Measurements from ENCODE around the gene BCAR3.
A peak's percentile ranks its signal among the peaks of the same experiment; 100 is the strongest.

The BCAR3 gene

GRCh38 chr1:93573940-93574469, 107.6 kb downstream of the BCAR3 start:
- DNase-seq = no peak

GRCh38 chr1:93571623-93572310, 109.9 kb downstream of the BCAR3 start:
- DNase-seq = no peak

- no peak for DNase-seq
Observed at GRCh38 chr1:93569489-93569888, 112.1 kb downstream of the BCAR3 start.

DNA sequence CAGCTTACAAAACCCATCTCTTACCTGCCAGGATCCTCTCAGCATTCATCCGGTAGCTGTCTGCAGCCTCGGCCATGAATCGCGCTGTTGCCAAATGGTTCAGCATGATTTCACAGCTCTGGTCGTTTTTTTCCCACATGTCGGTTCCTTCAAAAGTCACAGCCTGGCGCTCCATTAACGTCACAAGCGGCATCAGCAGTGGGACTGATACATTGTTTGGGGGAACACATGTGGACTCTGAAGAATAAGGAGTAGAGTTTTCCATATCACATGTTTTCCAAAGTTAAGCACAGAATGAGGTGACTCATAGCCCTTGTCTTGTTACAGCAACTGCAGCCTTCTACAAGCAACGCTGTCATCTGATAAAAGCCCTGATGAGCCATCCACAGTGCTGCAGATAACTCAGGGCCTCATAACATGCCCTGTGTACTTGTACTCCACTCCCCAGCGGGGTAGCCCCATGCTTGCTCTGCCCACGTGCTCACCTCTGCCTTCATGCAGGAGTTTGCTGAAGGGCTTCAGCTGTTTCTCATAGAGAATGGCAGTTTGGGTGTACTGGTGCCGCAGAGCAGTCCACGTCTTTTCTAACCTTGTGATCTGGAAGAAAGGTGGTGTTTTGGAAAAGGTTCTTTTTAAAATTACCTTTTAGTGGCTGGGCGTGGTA, 114.2 kb downstream of the BCAR3 start:
- DNase-seq = no peak

- no peak for DNase-seq
Observed at GRCh38 chr1:93566227-93566626, 115.4 kb downstream of the BCAR3 start.

GRCh38 chr1:93565496-93566206, 116.0 kb downstream of the BCAR3 start:
- no peak for DNase-seq

DNA sequence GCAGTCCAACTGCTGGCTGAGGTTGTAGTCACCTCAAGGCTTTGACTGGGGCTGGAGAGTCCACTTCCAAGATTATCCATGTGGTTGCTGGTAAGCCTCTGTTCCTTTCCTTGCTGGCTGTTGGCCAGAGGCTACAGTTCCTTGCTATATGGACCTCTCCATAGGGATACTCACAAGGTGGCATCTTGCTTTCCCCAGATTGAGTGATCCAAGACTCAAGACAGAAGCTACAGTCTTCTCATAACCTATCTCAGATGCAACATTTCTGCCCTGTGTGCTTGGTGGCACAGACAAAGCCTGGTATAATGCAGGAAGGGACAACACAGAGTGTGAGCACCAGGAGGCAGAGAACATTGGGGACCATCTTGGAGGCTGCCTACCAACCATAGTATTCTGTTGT, 121.9 kb downstream of the BCAR3 start:
- no peak for DNase-seq

DNA sequence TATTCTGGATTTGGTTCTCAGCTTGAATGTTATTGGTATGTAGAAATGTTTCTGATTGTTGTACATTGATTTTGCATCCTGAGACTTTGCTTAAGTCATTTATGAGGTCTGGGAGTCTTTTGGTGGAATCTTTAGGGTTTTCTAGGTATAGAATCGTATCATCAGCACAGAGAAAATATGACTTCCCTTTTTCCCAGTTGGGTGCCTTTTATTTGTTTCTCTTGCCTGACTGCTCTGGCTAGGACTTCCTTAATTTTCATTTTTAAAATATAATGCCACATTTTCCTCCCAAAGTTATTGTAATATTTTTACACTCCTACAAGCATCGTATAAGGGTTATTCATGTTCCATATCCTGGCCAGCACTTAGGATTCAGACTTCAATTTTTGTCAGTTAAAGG, 122.6 kb downstream of the BCAR3 start:
- DNase-seq = no peak

GRCh38 chr1:93556291-93556690, 125.3 kb downstream of the BCAR3 start:
- no peak for DNase-seq

DNA sequence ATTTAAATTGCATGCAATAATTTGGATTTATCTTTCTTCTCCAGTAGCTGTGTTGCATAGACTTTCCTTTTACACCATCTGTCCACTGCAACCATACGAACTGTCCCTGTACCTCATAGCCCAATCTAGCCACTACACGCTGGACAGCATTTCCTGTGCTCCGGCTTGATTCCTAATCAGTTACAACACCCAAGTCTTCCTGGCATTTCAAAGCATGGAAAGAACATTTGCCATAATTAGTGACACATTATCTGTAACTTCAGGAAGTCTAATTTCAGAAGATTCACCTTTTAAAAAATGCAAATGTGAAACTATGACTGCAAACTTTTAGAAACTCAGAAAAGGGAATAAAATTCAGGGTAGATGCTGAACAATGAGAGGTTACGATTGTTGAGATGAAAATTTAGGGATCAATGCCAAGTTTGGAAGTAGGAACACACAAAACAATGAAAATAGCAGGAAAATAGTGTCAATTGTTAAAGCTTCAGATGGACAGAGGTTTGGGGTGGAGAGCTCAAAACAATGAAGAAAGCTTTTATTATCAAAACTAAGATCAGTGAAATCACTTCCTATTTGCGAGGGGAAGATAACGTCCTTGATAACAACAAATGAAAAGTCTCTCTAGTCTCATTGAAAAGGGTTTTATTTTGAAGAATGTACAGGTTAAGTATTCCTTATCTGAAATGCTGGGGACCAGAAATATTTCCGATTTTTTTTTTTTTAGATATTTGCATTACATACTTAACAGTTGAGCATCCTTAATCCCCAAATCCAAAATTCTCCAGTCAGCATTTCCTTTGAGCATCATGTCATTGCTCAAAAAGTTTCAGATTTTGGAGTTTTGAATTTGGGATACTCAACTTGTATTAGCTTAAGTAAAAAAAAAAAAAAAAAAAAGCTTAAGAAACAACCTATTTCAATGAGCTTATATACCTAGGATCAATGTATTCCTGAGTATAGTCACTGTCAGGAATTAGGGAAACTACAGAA, 126.5 kb downstream of the BCAR3 start:
- DNase-seq = no peak

DNA sequence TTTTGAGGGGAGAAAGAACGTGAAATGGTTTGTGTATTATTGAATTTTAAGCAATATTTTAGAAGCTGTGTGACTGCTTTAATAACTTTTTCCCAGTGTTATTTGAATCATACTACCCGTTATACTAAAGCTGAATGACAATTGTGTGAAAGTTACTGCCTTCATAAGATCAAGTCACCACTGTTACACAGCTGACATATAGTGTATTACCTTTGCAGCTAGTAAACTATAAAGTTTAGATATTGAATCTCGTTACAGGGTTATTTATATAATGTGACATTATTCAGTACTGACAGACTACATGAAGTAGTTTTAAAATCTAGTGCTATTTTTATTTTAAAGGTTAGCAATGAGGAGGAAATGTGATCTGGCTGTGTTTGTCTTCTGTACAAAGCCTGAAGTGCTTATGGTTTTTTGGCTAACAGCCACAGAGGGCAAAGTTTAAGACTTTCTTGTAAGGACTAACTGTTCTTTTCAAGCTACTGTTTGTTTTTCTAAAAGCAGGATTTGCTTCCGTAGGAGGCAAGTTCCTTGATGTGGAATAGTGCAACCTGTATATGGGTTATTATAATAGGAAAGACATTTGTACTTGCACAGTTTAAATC, 127.6 kb downstream of the BCAR3 start:
- DNase-seq = peak; percentile 5

DNA sequence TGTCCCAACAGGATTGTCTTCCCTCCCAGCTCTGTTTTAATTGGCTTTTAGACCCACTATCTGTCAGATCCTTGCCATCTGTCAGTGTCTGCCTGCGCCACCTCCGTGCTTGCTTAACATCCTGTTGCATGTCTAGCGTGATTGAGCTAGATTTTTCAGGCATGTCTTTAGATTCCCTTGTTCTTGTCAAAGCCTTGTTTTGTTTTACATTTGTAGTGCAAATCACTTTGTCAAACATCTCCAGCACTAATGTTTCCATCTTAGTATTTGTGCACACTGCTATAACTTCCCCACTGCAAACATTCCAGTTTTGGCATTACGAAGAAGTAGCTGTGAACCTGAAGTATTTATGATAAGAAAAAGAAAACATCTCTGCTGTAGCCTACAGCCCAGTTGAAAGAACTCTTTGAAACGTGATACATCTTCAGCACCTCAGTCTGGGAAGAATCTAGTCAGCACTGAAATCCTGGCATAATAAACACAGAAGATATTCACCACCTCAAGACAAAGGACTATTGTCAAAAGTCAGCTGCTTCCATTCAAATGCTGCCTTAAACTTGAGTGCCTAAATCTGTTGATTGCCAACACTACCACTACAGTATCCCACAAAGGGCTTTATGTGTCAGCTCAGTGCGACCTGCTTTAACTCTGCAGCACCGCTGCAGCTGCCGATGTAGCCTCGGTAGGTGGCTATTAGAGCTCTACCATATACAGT, 128.7 kb downstream of the BCAR3 start:
- peak; percentile 58 for DNase-seq

GRCh38 chr1:93549811-93550210, 131.8 kb downstream of the BCAR3 start:
- DNase-seq = no peak

DNA sequence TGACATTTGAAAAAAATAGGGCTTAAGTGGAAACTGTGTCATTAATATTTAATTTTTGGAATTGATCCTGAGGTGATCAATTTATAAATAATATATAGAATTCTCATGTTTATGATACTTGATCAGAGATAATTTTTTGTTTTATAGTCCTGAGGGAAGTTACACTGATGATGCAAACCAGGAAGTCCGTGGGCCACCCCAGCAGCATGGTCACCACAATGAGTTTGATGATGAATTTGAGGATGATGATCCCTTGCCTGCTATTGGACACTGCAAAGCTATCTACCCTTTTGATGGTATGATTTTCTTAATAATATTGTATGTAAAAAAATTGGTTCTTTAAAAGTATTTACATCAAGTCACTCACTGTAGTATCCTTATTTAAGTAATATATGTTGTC, 132.5 kb downstream of the BCAR3 start:
- DNase-seq = no peak

DNA sequence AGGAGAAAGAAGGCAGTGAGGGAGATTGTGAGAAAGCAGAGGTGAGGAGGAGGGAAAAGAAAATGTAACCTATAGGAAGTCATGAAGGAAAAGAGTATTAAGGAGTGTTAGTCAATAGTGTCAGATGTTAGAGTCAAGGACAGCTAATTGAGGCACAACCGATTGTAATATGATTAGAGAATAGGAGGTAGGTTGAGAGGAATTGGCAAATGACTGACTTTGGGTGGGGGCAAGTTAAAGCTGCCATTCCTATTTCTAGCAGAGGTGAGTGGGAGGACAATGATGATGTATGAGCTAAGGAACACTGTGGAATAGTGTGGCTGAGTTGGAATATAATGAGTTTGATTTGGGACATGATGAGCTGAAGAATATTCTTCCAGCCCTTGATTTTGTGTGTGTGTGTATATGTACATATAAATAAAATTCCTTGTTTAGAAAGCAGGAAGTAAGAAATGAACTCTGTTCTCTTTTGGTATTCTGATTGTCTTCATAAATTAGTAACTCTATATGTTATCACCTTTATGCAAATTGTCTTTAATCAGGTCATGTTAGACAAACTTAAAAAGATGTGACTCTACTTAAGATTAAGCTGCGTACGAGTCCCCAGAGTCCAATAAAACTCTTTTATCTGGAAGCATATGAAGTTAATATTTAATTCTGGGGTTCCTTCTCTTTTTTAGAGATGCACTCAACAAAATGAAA, 135.3 kb downstream of the BCAR3 start:
- no peak for DNase-seq

- no peak for DNase-seq
Observed at GRCh38 chr1:93542398-93542797, 139.2 kb downstream of the BCAR3 start.

GRCh38 chr1:93541045-93541444, 140.6 kb downstream of the BCAR3 start:
- no peak for DNase-seq

- no peak for DNase-seq
Observed at GRCh38 chr1:93537924-93538323, 143.7 kb downstream of the BCAR3 start.

DNA sequence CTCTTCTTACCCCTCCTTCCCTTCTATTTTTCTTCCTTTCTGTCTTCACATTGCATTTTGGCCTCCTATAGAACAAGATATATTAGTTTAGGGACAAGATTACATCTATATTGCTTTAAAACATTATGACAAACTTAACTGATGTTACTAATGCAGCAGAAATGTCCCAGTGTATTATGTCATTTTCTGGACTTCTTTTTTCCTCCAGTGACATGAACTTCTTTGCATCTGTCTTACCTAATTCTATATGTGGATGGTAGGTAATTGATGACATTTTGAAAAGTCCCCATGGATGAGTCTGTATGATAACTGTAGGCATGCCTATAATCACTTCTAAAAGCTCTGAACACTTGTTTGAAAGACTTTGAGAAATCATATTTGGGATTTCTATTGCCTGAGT, 144.2 kb downstream of the BCAR3 start:
- no peak for DNase-seq

- DNase-seq = no peak
Observed at GRCh38 chr1:93533677-93534076, 148.0 kb downstream of the BCAR3 start.
